Gastrocnemius medialis (tissue), 4 donors: ENCODE results near the gene DIAPH3. TPM values are rescaled to one million over a fixed set of nuclear protein-coding genes. Genes with fewer than 3 reads are reported as not detected.

Experiments
- ATAC-seq, 2 donors: fragments of 150-250 bp; one replicate each; pipeline ENCODE4 v1.9.1; 2016
- DNase-seq, 2 donors: peaks; one replicate each; pipeline ENCODE4 v3.0.0-alpha.2; 2019
- H3K27ac ChIP-seq, 4 donors: fragments of 200-600 bp; sonication (generic); 1 replicate in 1 of 4; 2 replicates in 3 of 4; pipeline ENCODE4 v1.5.1; 2016 to 2018; ENCODE audit warnings: mild to moderate bottlenecking in 2 of 4, moderate library complexity in 1 of 4
- H3K27me3 ChIP-seq, 3 donors: fragments of 200-600 bp; sonication (generic) in 2 of 3; 1 replicate in 1 of 3; 2 replicates in 2 of 3; pipeline versions ENCODE4 v1.5.1 to v1.6.0; 2016 to 2019; ENCODE audit warnings: mild to moderate bottlenecking in 1 of 3, moderate library complexity in 1 of 3
- H3K36me3 ChIP-seq, 2 donors: fragments of 200-600 bp; sonication (generic) in 1 of 2; one replicate each; pipeline ENCODE4 v1.5.1; 2017 to 2018
- H3K4me1 ChIP-seq, 2 donors: fragments of 200-600 bp; sonication (generic) in 1 of 2; one replicate each; pipeline ENCODE4 v1.5.1; 2016 to 2017; ENCODE audit warnings: mild to moderate bottlenecking in 2 of 2
- H3K4me3 ChIP-seq, 4 donors: fragments of 200-600 bp; sonication (generic) in 3 of 4; 1 replicate in 1 of 4; 2 replicates in 3 of 4; pipeline ENCODE4 v1.5.1; 2016 to 2019; ENCODE audit warnings: mild to moderate bottlenecking in 2 of 4
- H3K9me3 ChIP-seq, 3 donors: fragments of 200-600 bp; sonication (generic) in 2 of 3; 1 replicate in 1 of 3; 2 replicates in 2 of 3; pipeline ENCODE4 v1.5.1; 2016 to 2019
- POLR2A ChIP-seq, 2 donors: fragments of 450-650 bp; IDR thresholded peaks; one replicate each; pipeline ENCODE4 v1.6.1; 2017; ENCODE audit warnings: antibody characterized with exemption in 2 of 2, mild to moderate bottlenecking in 2 of 2, moderate library complexity in 2 of 2
- in situ Hi-C, 4 donors: fragments of 200-750 bp; cut with MboI; loops; one replicate each; pipeline versions ENCODE4 v1.15.0 to v1.8.0; 2017; ENCODE audit warnings: low sequenced_read_pairs in 4 of 4
- intact Hi-C: fragments of 100-400 bp; cut with DNase I; formaldehyde crosslinking; loops from one replicate; pipeline ENCODE4 v1.15.1; 2023; ENCODE audit warnings: low total_unique reads
- total RNA-seq, 4 donors: library from RNA; depleted of rRNA; stranded (reverse); fragments of >200 nt; gene quantifications; one replicate each; pipeline versions ENCODE4 v1.1.0 to v1.2.3, GENCODE V29; 2016
- TF ChIP-seq, protein P1 (sequence below), 5 experiments: fragments of 450-650 bp in 3 of 5; fragments of 200-600 bp in 2 of 5; sonication (generic) in 2 of 5; IDR thresholded peaks in 4 of 5; conservative IDR thresholded peaks in 1 of 5; 1 replicate in 4 of 5; 2 replicates in 1 of 5; pipeline ENCODE4 v1.5.1; 2016 to 2019; ENCODE audit warnings: antibody characterized with exemption in 5 of 5, mild to moderate bottlenecking in 3 of 5, moderate library complexity in 3 of 5

Gene DIAPH3
- total RNA-seq, 4 donors from 2014 or later = 0.13 TPM; not detected in 3

DNA sequence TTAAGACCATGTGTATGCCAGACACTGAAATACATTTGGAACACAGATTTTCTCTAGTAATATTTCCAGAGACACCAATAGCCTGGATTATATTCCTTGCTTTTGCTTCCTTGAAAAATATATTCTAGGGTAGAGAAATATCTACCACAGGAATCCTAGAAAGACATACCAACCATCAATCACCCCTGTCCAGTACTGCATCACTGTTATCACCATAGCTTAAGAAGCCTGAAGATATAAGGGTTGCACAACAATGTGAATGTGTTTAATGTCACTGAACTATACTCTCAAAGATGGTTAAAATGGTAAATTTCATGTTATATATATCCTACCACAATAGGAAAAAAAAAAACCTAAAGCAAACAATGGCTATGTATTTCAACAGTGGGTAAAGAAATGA, 163.6 kb downstream of the DIAPH3 start:
- H3K4me1 ChIP-seq = no peaks in the 10 kb centered on the region
- no peak overlapping the region for H3K4me3 ChIP-seq
- no peak for ATAC-seq
- H3K27me3 ChIP-seq = no peaks in the 10 kb centered on the region
- H3K9me3 ChIP-seq = no peaks in the 10 kb centered on the region
- no peak overlapping the region for H3K27ac ChIP-seq
- TF ChIP-seq POLR2A (IDR thresholded peaks at IDR 0.05) = no peak
- TF ChIP-seq, protein P1, sequence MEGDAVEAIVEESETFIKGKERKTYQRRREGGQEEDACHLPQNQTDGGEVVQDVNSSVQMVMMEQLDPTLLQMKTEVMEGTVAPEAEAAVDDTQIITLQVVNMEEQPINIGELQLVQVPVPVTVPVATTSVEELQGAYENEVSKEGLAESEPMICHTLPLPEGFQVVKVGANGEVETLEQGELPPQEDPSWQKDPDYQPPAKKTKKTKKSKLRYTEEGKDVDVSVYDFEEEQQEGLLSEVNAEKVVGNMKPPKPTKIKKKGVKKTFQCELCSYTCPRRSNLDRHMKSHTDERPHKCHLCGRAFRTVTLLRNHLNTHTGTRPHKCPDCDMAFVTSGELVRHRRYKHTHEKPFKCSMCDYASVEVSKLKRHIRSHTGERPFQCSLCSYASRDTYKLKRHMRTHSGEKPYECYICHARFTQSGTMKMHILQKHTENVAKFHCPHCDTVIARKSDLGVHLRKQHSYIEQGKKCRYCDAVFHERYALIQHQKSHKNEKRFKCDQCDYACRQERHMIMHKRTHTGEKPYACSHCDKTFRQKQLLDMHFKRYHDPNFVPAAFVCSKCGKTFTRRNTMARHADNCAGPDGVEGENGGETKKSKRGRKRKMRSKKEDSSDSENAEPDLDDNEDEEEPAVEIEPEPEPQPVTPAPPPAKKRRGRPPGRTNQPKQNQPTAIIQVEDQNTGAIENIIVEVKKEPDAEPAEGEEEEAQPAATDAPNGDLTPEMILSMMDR (IDR thresholded peaks at IDR 0.05 in 4 of 5, conservative IDR thresholded peaks at IDR 0.05 in 1 of 5) = no peak
- DNase-seq = no peak
- intact Hi-C loops = no loop called here
- in situ Hi-C loops = no loop called here
- no peaks in the 10 kb centered on the region for H3K36me3 ChIP-seq

DNA sequence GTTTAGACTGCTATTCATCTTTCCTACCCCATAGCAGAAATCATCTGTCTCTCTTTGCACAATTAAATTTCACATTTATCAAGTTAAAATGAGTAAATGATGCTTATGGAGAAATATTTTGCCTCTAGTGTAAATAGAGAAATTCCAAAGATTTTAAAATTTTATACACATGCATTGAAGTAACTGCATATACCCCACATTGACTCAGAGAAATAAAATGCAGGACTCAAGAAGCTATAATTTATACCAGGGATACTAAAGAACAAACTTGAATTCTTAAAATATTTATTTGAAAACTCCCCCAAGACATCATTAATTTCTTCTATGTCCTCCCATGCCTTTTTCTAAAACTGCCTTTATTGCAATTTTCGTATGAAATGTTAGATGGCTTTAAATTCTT, 165.8 kb downstream of the DIAPH3 start:
- DNase-seq = no peak
- in situ Hi-C loops = no loop called here
- no peak for ATAC-seq

DNA sequence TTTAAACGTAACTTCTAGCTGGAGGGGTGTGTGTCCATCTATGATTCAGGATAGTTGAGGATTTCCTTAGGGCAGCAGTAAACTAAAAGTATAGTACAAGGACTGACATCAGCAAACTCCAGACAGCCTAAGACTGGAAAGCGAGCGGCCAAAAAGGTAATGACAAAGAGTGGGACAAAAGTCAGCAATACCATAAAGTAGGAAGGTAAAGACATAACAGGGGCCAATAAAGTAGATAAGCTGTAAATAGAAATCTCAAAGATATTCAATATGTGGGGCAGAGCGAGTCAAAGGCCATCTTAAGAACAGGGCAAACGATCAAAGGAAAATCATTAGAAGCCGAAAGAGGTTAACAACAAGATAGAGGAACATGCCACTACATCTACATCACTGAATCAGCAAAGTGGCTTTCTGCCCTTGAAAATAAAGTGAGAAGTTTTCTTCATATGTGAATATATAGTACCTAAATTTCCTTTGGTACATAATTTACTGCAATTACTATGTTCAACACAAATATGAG, 167.2 kb downstream of the DIAPH3 start:
- H3K9me3 ChIP-seq = no peaks in the 10 kb centered on the region
- TF ChIP-seq, protein P1 (IDR thresholded peaks at IDR 0.05 in 4 of 5, conservative IDR thresholded peaks at IDR 0.05 in 1 of 5) = no peak
- no peak for TF ChIP-seq POLR2A (IDR thresholded peaks at IDR 0.05)
- no peaks in the 10 kb centered on the region for H3K27me3 ChIP-seq
- ATAC-seq (no peak), DNase-seq (no peak)
- H3K36me3 ChIP-seq = no peaks in the 10 kb centered on the region
- no peak overlapping the region for H3K27ac ChIP-seq
- intact Hi-C loops = no loop called here
- no peak overlapping the region for H3K4me3 ChIP-seq
- in situ Hi-C loops = no loop called here
- no peaks in the 10 kb centered on the region for H3K4me1 ChIP-seq

More for the DNA sequence above, 165.8 kb downstream of the DIAPH3 start:
- intact Hi-C loops = no loop called here
- Histone ChIP-seq H3K27me3 (no peaks in the 10 kb centered on the region), H3K9me3 (no peaks in the 10 kb centered on the region), H3K4me3 (no peak overlapping the region), H3K27ac (no peak overlapping the region), H3K36me3 (no peaks in the 10 kb centered on the region), H3K4me1 (no peaks in the 10 kb centered on the region)
- TF ChIP-seq POLR2A (IDR thresholded peaks at IDR 0.05) = no peak
- TF ChIP-seq, protein P1 (IDR thresholded peaks at IDR 0.05 in 4 of 5, conservative IDR thresholded peaks at IDR 0.05 in 1 of 5) = no peak

DNA sequence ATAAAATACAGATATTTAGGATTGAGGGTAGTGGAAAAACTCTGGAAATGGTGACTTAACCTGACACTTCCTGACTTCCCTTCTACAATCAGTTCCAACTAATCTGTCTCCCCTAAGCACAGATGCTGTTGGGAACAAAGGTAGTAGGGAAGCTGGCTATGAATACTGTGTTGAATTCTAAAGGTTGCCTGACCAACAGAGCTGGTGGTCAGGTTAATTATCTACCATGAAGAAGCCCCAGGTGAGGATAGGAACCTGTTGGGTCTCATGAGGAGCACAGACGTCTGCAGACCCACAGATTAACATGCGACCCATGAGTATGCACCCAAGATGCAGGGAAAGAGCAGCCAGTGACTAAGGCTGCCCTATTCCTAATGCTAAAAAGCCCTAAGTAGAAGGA, 172.3 kb downstream of the DIAPH3 start:
- Histone ChIP-seq H3K4me3 (no peak overlapping the region), H3K4me1 (no peaks in the 10 kb centered on the region), H3K9me3 (no peaks in the 10 kb centered on the region), H3K27ac (no peak overlapping the region), H3K36me3 (no peaks in the 10 kb centered on the region), H3K27me3 (no peaks in the 10 kb centered on the region)
- DNase-seq = no peak
- intact Hi-C loops (no loop called here), in situ Hi-C loops (no loop called here)
- TF ChIP-seq POLR2A (IDR thresholded peaks at IDR 0.05) = no peak
- TF ChIP-seq, protein P1 (IDR thresholded peaks at IDR 0.05 in 4 of 5, conservative IDR thresholded peaks at IDR 0.05 in 1 of 5) = no peak
- ATAC-seq = no peak
